HepG2 (cell line): ENCODE data around the gene CEMP1. TPM values are rescaled to one million over a fixed set of nuclear protein-coding genes. Genes with fewer than 3 reads are reported as not detected.
A peak's percentile ranks its signal among the peaks of the same experiment; 100 is the strongest.

Experiments
- AGO1 ChIP-seq: fragments of 200-400 bp; formaldehyde crosslinking; IDR thresholded peaks from 2 replicates; pipeline ENCODE4 v1.6.1; 2017; ENCODE audit warnings: mild to moderate bottlenecking, low read depth, low read length, moderate library complexity; ENCODE audit not compliant: poor library complexity, severe bottlenecking
- AGO2 ChIP-seq: fragments of 200-400 bp; formaldehyde crosslinking; optimal IDR thresholded peaks from 2 replicates; pipeline ENCODE3; 2017; ENCODE audit warnings: mild to moderate bottlenecking, low read depth, low read length, moderate library complexity
- ARNTL ChIP-seq: sonication (generic); formaldehyde crosslinking; IDR thresholded peaks from 2 replicates; pipeline ENCODE4 v1.4.0; 2020; ENCODE audit warnings: mild to moderate bottlenecking, missing genetic modification reagents
- DNMT1 ChIP-seq: sonication (generic); formaldehyde crosslinking; IDR thresholded peaks from 2 replicates; pipeline ENCODE4 v1.5.1; 2020; ENCODE audit warnings: mild to moderate bottlenecking, missing genetic modification reagents
- DNMT3B ChIP-seq: conservative IDR thresholded peaks from 2 replicates; pipeline ENCODE4 v1.6.1; 2016; ENCODE audit warnings: missing biosample characterization, control low read depth
- ELF3 ChIP-seq: IDR thresholded peaks from 2 replicates; pipeline ENCODE4 v1.6.1; 2016; ENCODE audit warnings: missing genetic modification reagents, missing compliant biosample characterization
- GATAD1 ChIP-seq: IDR thresholded peaks from 2 replicates; pipeline ENCODE4 v1.6.1; 2016; ENCODE audit warnings: missing genetic modification reagents, missing compliant biosample characterization
- ISL2 ChIP-seq: sonication (generic); formaldehyde crosslinking; IDR thresholded peaks from 2 replicates; pipeline ENCODE4 v1.5.0; 2020; ENCODE audit warnings: missing genetic modification reagents
- KDM5B ChIP-seq: sonication (generic); formaldehyde crosslinking; IDR thresholded peaks from 2 replicates; pipeline ENCODE4 v1.4.0; 2020; ENCODE audit warnings: missing genetic modification reagents, mild to moderate bottlenecking, borderline replicate concordance
- NBN ChIP-seq: fragments of 450-650 bp; conservative IDR thresholded peaks from 2 replicates; pipeline ENCODE4 v1.6.1; 2017
- PCBP1 ChIP-seq: fragments of 200-400 bp; formaldehyde crosslinking; IDR thresholded peaks from 2 replicates; pipeline ENCODE4 v1.6.1; 2017; ENCODE audit warnings: mild to moderate bottlenecking, low read depth, low read length, borderline replicate concordance
- PHF20 ChIP-seq: sonication (generic); formaldehyde crosslinking; IDR thresholded peaks from 2 replicates; pipeline ENCODE4 v1.5.0; 2020; ENCODE audit warnings: mild to moderate bottlenecking, missing genetic modification reagents
- PHF8 ChIP-seq: sonication (generic); formaldehyde crosslinking; IDR thresholded peaks from 2 replicates; pipeline ENCODE4 v1.5.0; 2020; ENCODE audit warnings: missing genetic modification reagents
- POGZ ChIP-seq: sonication (generic); formaldehyde crosslinking; IDR thresholded peaks from 2 replicates; pipeline ENCODE4 v1.4.0; 2020; ENCODE audit warnings: mild to moderate bottlenecking, missing genetic modification reagents
- RARA ChIP-seq: IDR thresholded peaks from 2 replicates; pipeline ENCODE4 v1.6.1; 2016; ENCODE audit warnings: missing genetic modification reagents, missing compliant biosample characterization
- SAP130 ChIP-seq: IDR thresholded peaks from 2 replicates; pipeline ENCODE4 v1.6.1; 2016; ENCODE audit warnings: low read depth
- SOX6 ChIP-seq, 2 experiments: fragments of 450-650 bp in 1 of 2; sonication (generic) in 1 of 2; formaldehyde crosslinking in 1 of 2; IDR thresholded peaks; 2 replicates each; pipeline versions ENCODE4 v1.4.0 to v1.6.1; 2017 to 2020; ENCODE audit warnings: antibody characterized with exemption in 1 of 2, mild to moderate bottlenecking in 1 of 2, missing genetic modification reagents in 1 of 2
- TBX2 ChIP-seq: sonication (generic); formaldehyde crosslinking; IDR thresholded peaks from 2 replicates; pipeline ENCODE4 v1.5.0; 2020; ENCODE audit warnings: missing genetic modification reagents, mild to moderate bottlenecking, borderline replicate concordance
- ZNF770 ChIP-seq: sonication (generic); formaldehyde crosslinking; IDR thresholded peaks from 2 replicates; pipeline ENCODE4 v1.5.0; 2020; ENCODE audit warnings: mild to moderate bottlenecking, missing genetic modification reagents
- ZNF775 ChIP-seq: sonication (generic); formaldehyde crosslinking; IDR thresholded peaks from 2 replicates; pipeline ENCODE4 v1.4.0; 2020; ENCODE audit warnings: missing genetic modification reagents, mild to moderate bottlenecking, moderate library complexity, borderline replicate concordance
- polyA plus RNA-seq, 8 experiments: library from polyadenylated mRNA; depleted of rRNA in 3 of 8; stranded (reverse) in 7 of 8; unstranded in 1 of 8; fragments of >200 nt; fragmentation: Illumina TruSeq in 4 of 8; extraction: Trizol in 4 of 8; gene quantifications; 2 replicates each; pipeline versions ENCODE4 v1.2.1 to v1.2.3, GENCODE V29; 2011 to 2016; ENCODE audit warnings: low read depth in 4 of 8, missing spikeins in 1 of 8, mixed read lengths in 1 of 8; ENCODE audit not compliant: insufficient read depth in 1 of 8
- total RNA-seq, 5 experiments: library from RNA; depleted of rRNA; stranded (reverse); fragments of >200 nt; fragmentation: Illumina TruSeq; extraction: Trizol; gene quantifications; 2 replicates each; pipeline ENCODE4 v1.2.3, GENCODE V29; 2016; ENCODE audit warnings: low read depth in 1 of 5
- TF ChIP-seq, protein P1 (sequence below): sonication (generic); formaldehyde crosslinking; IDR thresholded peaks from 2 replicates; pipeline ENCODE4 v1.5.1; 2020; ENCODE audit warnings: mild to moderate bottlenecking, missing genetic modification reagents, moderate library complexity
- TF ChIP-seq, protein P2 (sequence below): IDR thresholded peaks from 2 replicates; pipeline ENCODE4 v1.6.1; 2016
- TF ChIP-seq, protein P3 (sequence below): IDR thresholded peaks from 2 replicates; pipeline ENCODE4 v1.6.1; 2016; ENCODE audit warnings: mild to moderate bottlenecking, missing biosample characterization, missing genetic modification reagents

CEMP1 gene
- total and polyA plus RNA-seq, 2 of the 13 experiments (the other 11 are each of a cell fraction or from before 2014, with no cell fraction given) = not detected

- TF ChIP-seq ZNF770 (CRISPR knock-in tag) (0 out of 2 replicates have a peak, but pooled peaks have one; percentile 21), PCBP1 (0 out of 2 replicates have a peak, but pooled peaks have one; percentile 32), SOX6 (IDR thresholded peaks at IDR 0.05) (no peak), SOX6 (CRISPR knock-in tag; IDR thresholded peaks at IDR 0.05) (peak; percentile 36; the same call in 1 of the 2 replicates), NBN (no peak), PHF8 (CRISPR knock-in tag) (0 out of 2 replicates have a peak, but pooled peaks have one; percentile 43), DNMT1 (CRISPR knock-in tag) (no peak), ELF3 (CRISPR knock-in tag) (0 out of 2 replicates have a peak, but pooled peaks have one; percentile 9), ZNF775 (CRISPR knock-in tag) (no peak), RARA (CRISPR knock-in tag) (no peak), AGO1 (peak; percentile 82), PHF20 (CRISPR knock-in tag) (0 out of 2 replicates have a peak, but pooled peaks have one; percentile 22), AGO2 (peak; percentile 71), SAP130 (CRISPR knock-in tag) (peak; percentile 69), ARNTL (CRISPR knock-in tag) (no peak), GATAD1 (CRISPR knock-in tag) (peak; percentile 39), ISL2 (0 out of 2 replicates have a peak, but pooled peaks have one; percentile 17), TBX2 (CRISPR knock-in tag) (peak; percentile 50; the same call in 1 of the 2 replicates), DNMT3B (CRISPR knock-in tag) (no peak), KDM5B (CRISPR knock-in tag) (peak; percentile 24; the same call in 1 of the 2 replicates), POGZ (CRISPR knock-in tag) (0 out of 2 replicates have a peak, but pooled peaks have one; percentile 13)
- TF ChIP-seq, protein P1, sequence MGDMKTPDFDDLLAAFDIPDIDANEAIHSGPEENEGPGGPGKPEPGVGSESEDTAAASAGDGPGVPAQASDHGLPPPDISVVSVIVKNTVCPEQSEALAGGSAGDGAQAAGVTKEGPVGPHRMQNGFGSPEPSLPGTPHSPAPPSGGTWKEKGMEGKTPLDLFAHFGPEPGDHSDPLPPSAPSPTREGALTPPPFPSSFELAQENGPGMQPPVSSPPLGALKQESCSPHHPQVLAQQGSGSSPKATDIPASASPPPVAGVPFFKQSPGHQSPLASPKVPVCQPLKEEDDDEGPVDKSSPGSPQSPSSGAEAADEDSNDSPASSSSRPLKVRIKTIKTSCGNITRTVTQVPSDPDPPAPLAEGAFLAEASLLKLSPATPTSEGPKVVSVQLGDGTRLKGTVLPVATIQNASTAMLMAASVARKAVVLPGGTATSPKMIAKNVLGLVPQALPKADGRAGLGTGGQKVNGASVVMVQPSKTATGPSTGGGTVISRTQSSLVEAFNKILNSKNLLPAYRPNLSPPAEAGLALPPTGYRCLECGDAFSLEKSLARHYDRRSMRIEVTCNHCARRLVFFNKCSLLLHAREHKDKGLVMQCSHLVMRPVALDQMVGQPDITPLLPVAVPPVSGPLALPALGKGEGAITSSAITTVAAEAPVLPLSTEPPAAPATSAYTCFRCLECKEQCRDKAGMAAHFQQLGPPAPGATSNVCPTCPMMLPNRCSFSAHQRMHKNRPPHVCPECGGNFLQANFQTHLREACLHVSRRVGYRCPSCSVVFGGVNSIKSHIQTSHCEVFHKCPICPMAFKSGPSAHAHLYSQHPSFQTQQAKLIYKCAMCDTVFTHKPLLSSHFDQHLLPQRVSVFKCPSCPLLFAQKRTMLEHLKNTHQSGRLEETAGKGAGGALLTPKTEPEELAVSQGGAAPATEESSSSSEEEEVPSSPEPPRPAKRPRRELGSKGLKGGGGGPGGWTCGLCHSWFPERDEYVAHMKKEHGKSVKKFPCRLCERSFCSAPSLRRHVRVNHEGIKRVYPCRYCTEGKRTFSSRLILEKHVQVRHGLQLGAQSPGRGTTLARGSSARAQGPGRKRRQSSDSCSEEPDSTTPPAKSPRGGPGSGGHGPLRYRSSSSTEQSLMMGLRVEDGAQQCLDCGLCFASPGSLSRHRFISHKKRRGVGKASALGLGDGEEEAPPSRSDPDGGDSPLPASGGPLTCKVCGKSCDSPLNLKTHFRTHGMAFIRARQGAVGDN = peak; percentile 86
- TF ChIP-seq, protein P2, sequence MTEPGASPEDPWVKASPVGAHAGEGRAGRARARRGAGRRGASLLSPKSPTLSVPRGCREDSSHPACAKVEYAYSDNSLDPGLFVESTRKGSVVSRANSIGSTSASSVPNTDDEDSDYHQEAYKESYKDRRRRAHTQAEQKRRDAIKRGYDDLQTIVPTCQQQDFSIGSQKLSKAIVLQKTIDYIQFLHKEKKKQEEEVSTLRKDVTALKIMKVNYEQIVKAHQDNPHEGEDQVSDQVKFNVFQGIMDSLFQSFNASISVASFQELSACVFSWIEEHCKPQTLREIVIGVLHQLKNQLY (CRISPR knock-in tag) = 0 out of 2 replicates have a peak, but pooled peaks have one; percentile 10
- TF ChIP-seq, protein P3, sequence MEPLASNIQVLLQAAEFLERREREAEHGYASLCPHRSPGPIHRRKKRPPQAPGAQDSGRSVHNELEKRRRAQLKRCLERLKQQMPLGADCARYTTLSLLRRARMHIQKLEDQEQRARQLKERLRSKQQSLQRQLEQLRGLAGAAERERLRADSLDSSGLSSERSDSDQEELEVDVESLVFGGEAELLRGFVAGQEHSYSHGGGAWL = 0 out of 2 replicates have a peak, but pooled peaks have one; percentile 5
These were observed 10.2 kb downstream of the CEMP1 start (continued) for GRCh38 chr16:2520784-2521531.
